Thoracic aorta (tissue), 2 donors: Measurements from ENCODE around the gene OXCT1. TPM values are rescaled to one million over a fixed set of nuclear protein-coding genes. Genes with fewer than 3 reads are reported as not detected.
A peak's percentile ranks its signal among the peaks of the same experiment; 100 is the strongest.
"Not testable (repeated sequence)": the region's sequence is repeated elsewhere in the genome, so short reads cannot be mapped to it uniquely, and the experiment has no call there.

Experiments
- ATAC-seq: fragments of 150-250 bp; one replicate; pipeline ENCODE4 v1.8.0; 2017; ENCODE audit warnings: low read depth; ENCODE audit not compliant: insufficient number of reproducible peaks, low FRiP score
- DNase-seq: peaks from one replicate; pipeline ENCODE4 v3.0.0-alpha.2; 2020; ENCODE audit warnings: low spot score
- H3K27ac ChIP-seq, 2 donors: fragments of 200-600 bp; sonication (generic); 1 replicate in 1 of 2; 2 replicates in 1 of 2; pipeline ENCODE4 v1.5.1; 2016; ENCODE audit warnings: mild to moderate bottlenecking in 2 of 2, moderate library complexity in 2 of 2
- H3K27me3 ChIP-seq: fragments of 200-600 bp; sonication (generic); replicated peaks from 2 replicates; pipeline ENCODE4 v1.6.0; 2016; ENCODE audit warnings: mild to moderate bottlenecking; ENCODE audit not compliant: insufficient read depth
- H3K36me3 ChIP-seq: fragments of 200-600 bp; sonication (generic); one replicate; pipeline ENCODE4 v1.5.1; 2016
- H3K4me1 ChIP-seq, 2 donors: fragments of 200-600 bp; sonication (generic); 1 replicate in 1 of 2; 2 replicates in 1 of 2; pipeline versions ENCODE4 v1.5.1 to v1.6.0; 2016; ENCODE audit warnings: low read depth in 2 of 2, mild to moderate bottlenecking in 1 of 2; ENCODE audit not compliant: control insufficient read depth in 1 of 2
- H3K4me3 ChIP-seq: fragments of 200-600 bp; sonication (generic); 2 replicates; pipeline ENCODE4 v1.5.1; 2016; ENCODE audit warnings: mild to moderate bottlenecking
- H3K9me3 ChIP-seq: fragments of 200-600 bp; sonication (generic); 2 replicates; pipeline ENCODE4 v1.5.1; 2016
- CTCF ChIP-seq: fragments of 200-600 bp; sonication (generic); IDR thresholded peaks from one replicate; pipeline ENCODE4 v1.5.1; 2019; ENCODE audit warnings: antibody characterized with exemption
- total RNA-seq, 2 donors: library from RNA; depleted of rRNA; stranded (reverse); fragments of >200 nt; gene quantifications; one replicate each; pipeline versions ENCODE4 v1.1.0 to v1.2.3, GENCODE V29; 2016

Gene OXCT1
- total RNA-seq, 2 donors from 2014 or later: 19.6 to 30.6 TPM

DNA sequence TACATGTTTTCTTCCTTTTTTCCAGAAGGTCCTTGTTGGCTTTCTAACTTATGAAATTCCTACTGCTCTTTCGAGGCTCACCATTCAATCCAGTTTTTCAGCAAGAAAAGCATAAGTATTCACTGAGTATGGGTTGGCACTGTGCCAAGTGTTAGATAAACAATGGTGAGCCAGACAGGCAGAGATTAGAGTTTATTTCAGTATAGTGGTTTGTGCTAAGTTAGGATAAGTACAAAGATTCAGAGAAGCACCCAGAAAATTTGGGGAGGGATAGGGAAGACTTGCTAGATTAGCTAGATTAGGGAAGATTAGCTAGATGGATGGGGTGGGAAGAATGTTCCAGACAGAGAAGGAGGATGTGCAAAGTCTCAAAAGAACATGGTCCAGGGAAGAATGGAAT, 122.9 kb downstream of the OXCT1 start:
- no peak for TF ChIP-seq CTCF
- ATAC-seq (no peak), DNase-seq (peak; percentile 2)
- Histone ChIP-seq H3K36me3 (no peaks in the 10 kb centered on the region), H3K4me3 (no peak overlapping the region), H3K9me3 (no peaks in the 10 kb centered on the region), H3K27ac (peak overlapping the region; percentile 2 to 31), H3K4me1 (peaks cover 10 to 14% of the 10 kb centered on the region in 2 donors), H3K27me3 (no peaks in the 10 kb centered on the region)

GRCh38 chr5:41742608-41743007, 127.6 kb downstream of the OXCT1 start:
- not testable (repeated sequence) for H3K27ac ChIP-seq, H3K36me3 ChIP-seq, DNase-seq

GRCh38 chr5:41738710-41739354, 131.4 kb downstream of the OXCT1 start:
- H3K9me3 ChIP-seq: no peaks in the 10 kb centered on the region
- DNase-seq: no peak
- ATAC-seq: no peak
- H3K36me3 ChIP-seq: no peaks in the 10 kb centered on the region
- no peak overlapping the region for H3K4me3 ChIP-seq
- H3K27me3 ChIP-seq: no peaks in the 10 kb centered on the region
- no peak for TF ChIP-seq CTCF
- H3K4me1 ChIP-seq: no peaks in the 10 kb centered on the region
- no peak overlapping the region for H3K27ac ChIP-seq

More at GRCh38 chr5:41742608-41743007, 127.6 kb downstream of the OXCT1 start:
- not testable (repeated sequence) for H3K4me1 ChIP-seq, H3K9me3 ChIP-seq, H3K4me3 ChIP-seq, ATAC-seq, H3K27me3 ChIP-seq

DNA sequence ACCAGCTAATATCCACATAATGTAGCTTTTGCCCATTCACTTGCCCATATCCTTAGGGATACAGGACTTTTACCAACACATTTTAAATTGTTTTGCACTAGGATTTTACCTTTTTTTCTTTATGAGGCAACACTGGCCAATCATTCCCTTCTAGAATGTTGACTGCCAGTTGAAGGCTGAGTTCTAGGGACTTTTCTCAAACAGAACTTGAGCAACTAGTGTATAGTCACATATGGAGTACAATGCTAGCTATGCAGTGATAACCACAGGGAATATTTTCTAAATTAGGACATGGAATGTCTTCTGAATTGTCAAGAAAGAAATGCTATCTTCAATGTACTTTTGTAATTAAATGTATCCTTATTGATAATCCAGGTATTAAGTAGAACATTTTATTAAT, 133.6 kb downstream of the OXCT1 start:
- Histone ChIP-seq H3K27ac (no peak overlapping the region), H3K36me3 (no peaks in the 10 kb centered on the region), H3K27me3 (no peaks in the 10 kb centered on the region), H3K4me1 (no peaks in the 10 kb centered on the region), H3K9me3 (no peaks in the 10 kb centered on the region), H3K4me3 (no peak overlapping the region)
- ATAC-seq: no peak
- DNase-seq: no peak
- TF ChIP-seq CTCF: no peak

GRCh38 chr5:41735213-41735612, 135.0 kb downstream of the OXCT1 start:
- Histone ChIP-seq H3K36me3 (no peaks in the 10 kb centered on the region), H3K4me1 (no peaks in the 10 kb centered on the region), H3K9me3 (no peaks in the 10 kb centered on the region), H3K27me3 (no peaks in the 10 kb centered on the region), H3K27ac (no peak overlapping the region), H3K4me3 (no peak overlapping the region)
- ATAC-seq (no peak), DNase-seq (no peak)
- no peak for TF ChIP-seq CTCF

- not testable (repeated sequence) for H3K9me3 ChIP-seq, H3K27ac ChIP-seq, ATAC-seq, H3K36me3 ChIP-seq, H3K27me3 ChIP-seq, H3K4me3 ChIP-seq, DNase-seq, H3K4me1 ChIP-seq
Measured at GRCh38 chr5:41729381-41729780, 140.8 kb downstream of the OXCT1 start.
